ENCODE data around the gene MYL5.
A peak's percentile ranks its signal among the peaks of the same experiment; 100 is the strongest.
"Not testable (repeated sequence)": the region's sequence is repeated elsewhere in the genome, so short reads cannot be mapped to it uniquely, and the experiment has no call there.

Gene MYL5

DNA sequence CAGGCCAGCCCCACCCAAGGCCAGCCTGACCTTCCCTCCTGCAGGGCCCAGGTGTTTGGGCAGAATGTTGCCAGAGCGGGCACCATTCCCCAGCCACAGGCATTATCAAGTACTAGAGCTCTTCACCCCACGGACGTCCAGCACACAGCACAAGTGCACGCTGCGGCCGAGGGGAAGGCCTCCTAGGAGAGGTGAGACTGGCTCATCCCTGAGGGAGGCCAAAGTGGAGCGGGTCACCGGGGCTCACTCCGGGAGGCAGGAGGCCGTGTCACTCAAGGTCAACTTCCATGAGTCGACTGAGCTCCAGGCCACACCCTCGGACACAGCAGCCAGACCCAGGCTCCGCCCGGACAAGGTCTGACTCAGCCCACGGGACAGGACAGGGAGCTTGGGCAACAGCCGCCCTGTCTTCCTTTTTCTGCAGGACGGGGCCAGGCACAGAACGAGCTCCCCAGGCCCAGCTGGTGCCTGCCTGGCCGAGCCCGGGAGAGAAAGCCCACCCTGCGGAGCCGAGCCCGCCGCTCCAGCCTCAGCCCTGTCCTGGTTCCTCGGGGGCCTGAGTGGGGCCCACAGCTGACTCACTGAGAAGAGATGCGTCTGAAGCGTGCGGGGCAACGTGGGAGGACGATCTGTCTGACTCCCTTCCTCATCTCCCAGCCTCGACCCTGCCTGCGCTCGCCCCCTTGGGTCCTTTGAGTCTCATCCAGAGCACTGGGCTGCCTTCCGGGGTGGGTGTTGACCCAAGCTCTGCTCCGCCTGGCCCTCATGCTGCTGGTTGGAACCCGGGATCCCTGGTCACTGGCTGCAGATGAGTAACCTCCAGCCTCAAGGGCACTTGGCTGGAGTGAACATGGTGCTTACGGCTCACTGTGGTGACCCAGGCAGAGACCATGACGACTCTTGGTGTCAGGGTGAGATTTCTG is 13.0 kb downstream of the MYL5 start:
- DNase-seq, result no peak

DNA sequence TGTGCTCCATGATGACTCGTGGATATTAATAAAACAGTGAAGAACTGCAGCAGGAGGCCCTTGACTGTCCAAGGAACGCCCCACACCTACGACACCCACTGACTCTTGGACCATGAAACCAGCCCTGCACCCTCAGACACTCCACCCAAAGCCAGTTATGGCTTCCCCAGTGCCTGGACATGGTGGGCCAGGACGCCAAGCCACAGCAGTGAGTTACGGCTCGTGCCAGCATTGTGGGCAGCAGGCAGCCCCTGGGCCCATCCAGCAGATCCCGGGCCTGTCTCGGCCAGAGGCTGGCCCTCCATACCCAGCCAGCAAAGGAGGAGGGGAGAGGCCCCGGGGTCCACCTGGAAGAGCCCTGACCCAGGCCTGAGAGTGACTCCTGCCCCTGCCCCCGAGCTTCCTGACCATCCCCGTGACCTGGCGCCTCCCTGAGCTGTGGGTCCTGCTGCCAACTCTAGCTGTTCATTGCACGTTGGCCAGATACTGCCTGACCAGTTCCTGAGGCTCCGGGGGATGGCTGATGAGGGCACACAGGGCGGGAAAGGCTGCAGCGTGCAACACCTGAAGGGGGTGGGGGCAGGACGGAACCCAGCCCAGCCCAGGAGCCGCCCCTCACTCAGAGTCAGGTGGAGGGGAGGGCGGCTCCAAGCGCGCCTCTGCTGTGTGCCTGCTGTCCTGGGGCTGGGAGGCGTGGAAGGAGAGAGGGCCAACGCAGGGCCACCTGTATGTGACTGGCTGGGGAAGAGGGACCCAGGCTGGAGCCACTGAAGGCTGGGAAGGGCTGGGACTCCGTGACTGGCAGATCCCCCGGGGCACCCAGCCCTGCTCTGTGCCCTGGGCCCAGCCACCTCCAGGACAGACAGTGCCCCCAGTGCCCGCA is 13.9 kb downstream of the MYL5 start:
- no peak for DNase-seq

DNA sequence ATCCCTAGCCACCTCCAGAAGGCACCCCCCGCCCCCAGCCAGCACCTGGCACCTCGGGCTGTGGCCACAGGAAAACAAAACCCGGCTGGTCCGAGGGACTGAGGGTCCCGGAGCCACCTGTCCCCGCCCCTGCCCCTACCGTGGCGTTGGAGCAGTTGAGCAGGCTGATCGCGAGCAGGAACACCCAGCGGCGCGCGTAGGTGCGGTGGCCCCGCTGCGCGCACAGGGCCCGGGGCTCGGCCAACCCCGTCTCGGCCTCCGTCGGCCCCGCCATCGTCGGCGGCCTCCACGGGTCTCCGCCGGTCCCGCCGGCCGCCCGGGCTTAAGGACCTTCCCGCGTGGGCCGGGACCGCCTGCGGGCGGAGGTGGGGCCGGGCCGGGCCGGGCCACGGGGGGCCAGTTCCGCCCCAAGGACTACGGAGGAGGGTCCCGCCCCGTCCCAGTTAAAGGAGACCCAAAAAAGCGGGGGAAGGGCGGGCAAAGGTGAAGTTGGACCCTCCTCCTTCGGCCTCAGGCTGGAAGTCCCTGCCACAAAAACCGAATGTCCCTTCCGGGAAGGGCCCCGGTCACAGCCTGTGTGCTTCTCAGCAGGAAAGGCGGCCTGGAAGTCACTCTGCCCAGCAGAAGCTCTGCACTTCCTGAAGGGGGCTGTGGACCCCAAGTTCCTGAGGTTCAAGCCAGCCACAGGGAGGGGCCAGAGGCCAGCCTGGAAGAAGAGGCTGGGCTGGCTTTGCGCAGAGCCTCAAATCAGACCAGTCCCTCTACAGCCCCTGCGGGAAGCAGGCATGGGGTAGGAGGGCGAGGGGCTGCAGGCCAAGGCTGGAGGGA is 14.7 kb downstream of the MYL5 start, which contains the start of gene SLC49A3:
Gene SLC49A3 (minus strand): TSS at position 298 of the 828 bp plus-strand sequence. CDS start 24 bp downstream, at position 274.
- DNase-seq, result no peak

DNA sequence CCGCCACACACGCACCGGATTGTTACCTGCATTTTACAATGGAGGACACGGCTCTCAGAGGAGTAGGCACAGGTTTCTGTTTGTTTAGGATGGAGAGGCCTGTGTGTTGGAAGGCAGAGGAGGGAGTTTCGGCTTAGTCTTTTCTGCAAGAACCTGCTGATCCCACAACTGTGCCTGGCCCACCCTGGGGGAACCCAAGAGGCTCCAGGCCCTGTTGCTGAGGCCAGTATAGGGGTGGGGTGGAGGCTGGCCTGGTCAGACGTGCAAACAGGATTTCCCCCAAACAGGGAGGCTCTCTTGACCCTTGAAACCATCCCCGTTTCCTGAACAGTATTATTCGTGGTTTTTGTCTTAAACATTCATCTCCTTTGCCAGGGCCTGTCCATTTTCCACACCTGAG is 15.4 kb downstream of the MYL5 start:
- DNase-seq, result no peak

DNA sequence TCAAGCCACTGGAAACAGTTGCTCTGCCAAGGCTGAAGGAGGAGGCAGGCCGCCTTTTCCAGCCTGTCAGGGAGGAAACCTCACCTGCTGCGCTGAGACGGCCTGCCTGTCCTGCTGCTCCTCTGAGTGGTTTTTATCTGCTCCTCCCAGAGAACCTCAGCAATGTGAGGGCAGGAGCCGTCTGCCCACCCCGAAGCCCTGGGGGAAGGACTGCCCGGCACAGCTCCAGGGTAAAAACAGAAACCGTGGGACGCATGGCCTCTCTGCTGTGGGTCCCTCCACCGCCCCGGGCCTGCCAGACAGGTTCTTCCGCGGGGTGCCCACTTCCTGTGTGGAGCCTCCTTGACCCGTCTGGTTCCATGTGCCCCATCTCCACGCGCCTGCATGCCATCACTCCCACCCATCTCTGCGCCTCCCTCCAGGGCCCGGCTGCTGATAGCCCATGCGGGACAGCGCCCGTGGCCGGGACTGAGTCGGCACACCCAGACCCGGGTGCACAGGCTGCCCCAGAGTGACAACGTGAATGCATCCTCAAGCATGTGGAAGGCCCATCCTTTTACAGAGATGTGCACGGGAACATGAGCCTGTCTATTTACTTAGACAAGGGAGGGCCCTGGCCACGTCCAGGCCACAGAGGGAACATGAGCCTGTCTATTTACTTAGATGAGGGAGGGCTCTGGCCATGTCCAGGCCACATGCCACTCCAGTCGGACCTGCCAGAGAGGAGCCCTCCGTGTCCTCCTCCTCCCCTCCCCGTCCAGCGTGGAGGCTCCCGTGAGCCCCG is 18.6 kb downstream of the MYL5 start:
- no peak for DNase-seq

DNA sequence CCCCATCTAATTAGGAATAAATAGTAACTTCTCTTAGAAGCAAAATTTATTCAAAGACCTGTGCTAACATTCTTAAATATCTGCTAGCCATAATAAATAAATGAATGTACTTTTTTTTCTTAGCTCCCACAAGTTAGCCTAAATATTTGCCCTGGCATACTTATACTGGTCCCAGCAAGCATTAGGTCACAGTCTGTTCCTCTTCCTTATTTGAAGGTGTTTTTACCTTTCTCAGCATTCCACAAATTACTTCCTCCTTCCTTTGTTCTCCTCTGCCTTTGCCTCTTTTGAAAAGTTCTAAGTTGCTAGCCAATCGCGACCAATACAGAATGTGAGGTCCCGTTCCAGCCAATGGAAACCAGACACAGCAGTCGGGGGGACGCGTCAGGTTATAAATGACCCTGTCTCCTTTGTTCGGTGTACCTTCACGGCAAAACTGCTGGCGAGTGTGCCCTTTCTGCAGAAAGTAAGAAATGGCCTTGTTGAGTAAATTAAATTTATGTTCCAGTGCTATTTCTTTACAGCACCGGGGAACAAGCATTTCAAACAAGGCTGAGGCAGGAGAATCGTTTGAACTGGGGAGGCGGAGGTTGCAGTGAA is 20.1 kb downstream of the MYL5 start:
- not testable (repeated sequence) for DNase-seq

DNA sequence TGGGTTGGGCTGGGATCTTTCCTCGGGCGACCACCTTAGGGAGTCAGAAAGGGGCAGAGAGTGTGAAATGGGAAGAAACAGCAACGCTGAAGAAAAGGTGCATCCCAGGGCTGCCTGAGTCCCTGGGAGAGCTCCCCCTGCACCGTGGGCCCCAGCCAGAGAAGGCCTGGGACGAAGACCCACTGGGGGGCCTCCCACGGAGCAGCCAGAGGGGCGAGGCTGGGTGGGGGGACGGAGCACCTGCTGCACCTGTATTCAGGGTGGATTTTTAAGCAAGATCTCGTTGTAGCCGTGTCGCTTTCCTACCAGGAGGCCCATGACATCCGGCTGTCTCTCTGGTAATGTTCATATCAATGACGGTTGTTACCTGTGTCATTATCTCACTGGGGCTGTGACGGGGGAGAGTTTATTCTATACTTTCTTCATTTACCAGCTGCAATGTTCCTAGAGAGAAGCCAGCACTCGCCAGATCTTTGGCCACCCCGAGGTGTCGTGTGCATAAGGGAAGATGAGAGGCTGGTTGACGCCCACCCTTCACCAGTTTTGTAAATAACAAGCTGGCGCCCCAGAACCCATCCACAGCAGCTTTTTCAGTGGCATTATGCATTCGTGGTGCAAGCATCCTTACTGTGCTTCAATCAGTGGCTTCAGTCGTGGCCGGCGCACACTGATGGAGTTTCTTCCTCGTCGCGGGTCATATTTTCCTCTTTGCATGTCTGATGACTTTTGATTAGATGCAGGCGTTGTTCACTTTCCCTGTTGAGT is 25.7 kb downstream of the MYL5 start:
- no peak for DNase-seq

DNA sequence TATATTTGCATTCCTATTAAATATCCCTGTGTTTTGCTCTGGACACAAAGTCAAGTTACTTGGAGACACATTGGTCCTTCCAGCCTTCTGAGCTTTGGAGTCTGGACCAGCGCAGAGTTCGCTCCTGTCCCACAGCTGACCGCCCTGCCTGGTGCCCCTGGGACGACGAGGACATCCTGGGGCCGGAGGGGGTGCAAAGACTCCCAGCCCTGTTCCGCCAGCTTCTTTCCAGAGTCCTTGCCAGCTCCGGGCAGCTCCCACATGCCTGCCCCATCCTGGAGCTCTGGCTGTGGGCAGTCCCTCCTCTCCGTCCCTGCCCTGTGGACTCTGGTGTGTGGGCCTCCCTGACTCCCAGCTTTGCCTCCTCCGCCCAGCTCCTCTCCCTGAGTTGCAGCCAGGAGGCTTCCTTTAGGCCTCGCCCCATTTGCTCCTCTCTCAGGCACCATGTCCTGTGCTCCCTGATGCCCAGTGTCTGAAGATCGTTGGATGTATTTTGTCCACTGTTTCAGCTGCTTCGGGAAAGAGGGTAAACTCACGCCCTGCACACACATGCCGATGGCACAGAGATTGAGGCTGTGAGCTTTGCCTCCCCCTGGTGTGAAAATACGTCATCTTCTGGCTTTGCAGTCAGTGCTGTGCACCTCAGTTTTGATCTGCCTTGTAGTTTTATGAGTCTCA is 26.4 kb downstream of the MYL5 start:
- DNase-seq, result no peak

DNA sequence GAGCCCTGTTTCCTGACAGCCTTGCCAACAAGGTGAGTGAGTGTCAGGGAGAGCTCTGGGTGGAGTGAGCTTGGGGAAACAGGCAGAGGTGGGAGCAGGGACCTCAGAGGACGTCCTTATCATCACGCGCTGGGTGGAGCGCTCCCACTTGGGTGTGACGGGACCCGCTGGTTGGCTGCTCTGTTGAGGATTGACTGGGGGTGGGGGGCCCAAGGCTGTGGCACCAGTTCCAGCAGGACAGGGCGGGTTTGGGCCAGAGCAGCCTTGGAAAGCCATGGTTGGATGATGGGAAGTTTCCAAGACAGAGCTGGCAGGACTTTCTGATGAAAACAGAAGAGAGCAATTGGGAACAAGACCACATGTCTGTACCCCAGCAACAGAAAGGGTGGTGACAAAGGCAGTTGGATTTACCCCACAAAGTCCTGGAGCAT is 28.3 kb downstream of the MYL5 start:
- no peak for DNase-seq

DNA sequence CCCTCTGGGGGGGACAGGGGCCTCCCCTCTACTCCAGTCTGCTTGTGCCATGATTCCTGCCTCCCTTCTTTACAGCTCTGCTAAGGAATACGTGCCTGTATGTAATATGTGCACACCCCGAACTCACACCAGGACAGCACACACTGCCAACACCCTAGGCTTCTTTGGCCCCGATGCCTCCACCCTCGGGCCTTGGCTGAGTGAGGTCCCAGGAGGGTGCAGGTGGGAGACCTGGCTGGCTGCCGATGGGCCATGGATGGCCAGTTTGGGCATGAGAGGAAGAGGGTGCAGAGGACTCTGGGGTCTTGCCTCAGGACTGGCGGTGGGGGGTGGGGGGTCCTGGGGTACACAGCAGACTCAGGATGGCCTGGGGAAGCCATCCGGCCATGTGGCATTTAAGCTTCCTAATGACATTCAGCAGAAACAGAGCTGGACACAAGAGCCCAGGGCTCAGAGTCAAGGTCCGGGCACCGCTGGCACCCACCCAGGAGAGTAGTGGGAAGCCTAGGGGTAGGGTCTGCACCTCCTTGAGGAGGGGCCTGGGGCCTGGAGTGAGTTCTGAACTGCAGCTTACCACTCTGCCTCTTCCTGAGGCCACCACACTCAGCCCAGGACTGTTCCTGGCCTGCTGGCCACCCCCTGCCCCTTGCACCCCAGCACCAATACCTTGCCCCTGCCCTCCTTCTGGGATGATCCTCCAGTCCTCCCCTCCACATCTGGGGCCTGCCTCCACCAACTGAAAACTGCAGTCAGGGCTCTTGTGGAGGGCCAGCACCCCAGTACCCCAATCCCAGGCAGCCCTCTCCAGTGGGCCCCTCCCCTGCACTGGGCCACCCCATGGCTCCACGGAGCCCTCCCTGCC is 29.2 kb downstream of the MYL5 start:
- no peak for DNase-seq

DNA sequence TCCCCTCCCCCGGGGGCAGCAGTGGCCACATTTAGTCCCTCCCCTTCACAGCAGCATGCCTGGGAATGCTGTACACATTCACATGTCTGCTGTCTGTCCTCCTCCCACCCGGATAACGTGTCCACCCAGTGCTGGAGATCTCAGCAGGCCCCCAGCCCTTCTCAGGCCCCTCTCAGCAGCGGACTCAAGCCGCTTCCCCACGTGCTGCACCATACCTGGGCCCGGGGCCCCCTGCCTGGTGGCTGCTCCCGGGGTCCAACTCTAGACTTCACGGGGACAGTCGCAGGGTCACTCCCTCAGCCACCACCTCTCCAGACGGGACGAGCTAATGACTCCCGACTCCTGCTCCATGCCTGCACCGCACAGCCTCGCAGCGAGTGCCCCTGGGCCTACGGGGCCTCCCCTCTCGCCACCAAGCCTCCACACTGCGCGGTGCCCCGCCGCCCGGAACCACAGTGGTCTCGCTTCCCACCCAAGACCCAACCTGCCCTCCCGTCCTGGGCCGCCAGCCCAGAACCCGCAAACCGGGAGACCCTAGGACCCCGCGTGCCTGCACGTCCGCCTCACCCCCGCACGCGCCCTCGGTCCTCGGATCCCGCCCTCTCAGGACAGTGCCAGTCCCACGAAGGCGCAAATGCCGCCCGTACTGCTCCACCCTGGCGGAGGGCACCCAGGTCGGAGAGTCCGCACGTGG is 30.0 kb downstream of the MYL5 start:
- DNase-seq, result no peak

DNA sequence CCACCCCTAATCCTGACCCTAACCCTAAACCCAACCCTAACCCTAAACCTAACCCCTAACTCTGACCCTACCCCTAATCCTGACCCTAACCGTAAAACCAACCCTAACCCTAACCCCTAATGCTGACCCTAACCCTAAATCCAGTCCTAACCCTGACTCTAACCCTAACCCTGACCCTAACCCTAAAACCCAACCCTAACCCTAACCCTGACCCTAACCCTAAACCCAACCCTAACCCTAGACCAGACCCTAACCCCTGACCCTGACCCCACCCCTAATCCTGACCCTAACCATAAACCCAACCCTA is 30.6 kb downstream of the MYL5 start:
- no peak for DNase-seq

DNA sequence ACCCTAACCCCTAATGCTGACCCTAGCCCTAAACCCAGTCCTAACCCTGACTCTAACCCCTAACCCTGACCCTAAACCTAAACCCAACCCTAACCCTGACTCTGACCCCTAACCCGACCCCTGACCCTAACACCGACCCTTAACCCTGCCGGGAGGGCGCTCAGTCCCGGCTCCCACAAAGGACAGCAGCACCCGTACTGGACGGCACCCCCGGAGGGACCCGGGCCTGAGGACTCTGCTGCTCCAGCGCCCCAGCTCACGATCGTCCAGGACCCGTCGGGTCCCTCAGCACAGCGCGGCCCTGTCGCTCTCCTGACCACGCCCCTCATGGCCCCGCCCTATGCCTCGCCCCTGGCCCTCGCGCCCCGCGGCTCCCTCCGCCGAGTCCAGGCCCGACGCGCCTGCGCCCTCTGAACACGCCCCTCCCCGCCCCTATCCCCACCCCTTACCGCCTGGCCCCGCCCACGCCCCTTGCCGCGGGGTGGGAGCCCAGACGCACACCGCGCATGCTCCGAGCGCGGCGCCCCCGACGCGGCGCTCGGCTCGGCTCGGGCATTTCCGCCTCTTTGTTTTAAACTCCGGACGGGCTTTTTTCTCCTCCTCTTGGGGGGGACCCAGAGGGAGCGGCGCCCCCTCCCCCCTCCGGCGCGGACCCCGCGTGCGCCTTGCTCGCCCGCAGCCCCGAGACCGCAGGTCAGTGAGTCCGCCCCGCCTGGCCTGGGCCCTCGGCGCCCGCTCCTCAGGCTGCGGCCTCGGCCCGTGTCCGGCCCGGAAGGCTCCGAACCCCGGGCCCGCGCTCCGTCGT is 31.1 kb downstream of the MYL5 start, which contains the start of gene PCGF3:
Gene PCGF3 (plus strand): TSS at position 555 of the 805 bp plus-strand sequence. CDS start 27,849 bp downstream, outside the sequence.
- peak; percentile 55 for DNase-seq

DNA sequence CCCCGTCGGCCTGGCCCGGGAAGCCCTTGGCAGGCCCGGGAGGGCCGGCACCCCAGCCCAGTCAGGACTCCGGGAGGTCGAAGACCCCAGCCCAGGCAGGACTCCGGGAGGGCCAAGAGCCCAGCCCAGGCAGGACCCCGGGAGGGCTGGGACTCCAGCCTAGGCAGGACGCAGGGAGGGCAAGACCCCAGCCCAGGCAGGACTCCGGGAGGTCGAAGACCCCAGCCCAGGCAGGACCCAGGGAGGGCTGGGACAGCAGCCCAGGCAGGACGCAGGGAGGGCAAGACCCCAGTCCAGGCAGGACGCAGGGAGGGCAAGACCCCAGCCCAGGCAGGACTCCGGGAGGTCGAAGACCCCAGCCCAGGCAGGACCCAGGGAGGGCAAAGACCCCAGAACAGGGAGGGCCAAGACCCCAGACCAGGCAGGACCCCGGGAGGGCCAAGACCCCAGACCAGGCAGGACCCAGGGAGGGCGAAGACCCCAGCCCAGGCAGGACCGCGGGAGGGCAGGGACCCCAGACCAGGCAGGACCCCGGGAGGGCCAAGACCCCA is 31.8 kb downstream of the MYL5 start:
- DNase-seq, result not testable (repeated sequence)

DNA sequence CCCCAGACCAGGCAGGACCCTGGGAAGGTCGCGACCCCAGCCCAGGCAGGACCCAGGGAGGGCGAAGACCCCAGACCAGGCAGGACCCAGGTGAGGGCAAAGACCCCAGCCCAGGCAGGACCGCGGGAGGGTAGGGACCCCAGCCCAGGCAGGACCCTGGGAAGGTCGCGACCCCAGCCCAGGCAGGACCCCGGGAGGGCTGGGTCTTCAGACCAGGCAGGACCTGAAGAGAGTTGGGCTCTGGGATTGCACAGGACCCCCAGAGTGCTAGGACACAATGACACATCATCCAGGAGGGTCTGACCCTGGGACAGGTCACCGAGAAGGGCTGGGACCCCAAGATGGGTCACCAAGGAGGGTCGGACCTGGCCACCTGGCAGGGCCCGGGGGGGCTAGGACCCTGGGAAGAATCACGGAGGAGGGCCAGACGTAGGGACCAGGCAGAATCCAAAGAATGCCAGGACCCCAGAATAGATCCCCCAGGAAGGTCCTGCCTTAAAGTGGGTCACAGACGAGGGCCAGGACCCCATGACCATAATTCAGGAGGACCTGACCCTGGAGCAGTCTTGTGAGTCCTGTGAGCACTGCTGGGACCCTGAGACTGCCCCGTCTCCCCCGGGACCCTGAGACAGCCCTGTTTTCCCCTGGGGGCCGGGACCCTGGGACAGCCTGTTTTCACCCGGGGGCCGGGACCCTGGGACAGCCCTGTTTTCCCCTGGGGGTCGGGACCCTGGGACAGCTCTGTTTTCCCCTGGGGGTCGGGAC is 32.7 kb downstream of the MYL5 start:
- no peak for DNase-seq

DNA sequence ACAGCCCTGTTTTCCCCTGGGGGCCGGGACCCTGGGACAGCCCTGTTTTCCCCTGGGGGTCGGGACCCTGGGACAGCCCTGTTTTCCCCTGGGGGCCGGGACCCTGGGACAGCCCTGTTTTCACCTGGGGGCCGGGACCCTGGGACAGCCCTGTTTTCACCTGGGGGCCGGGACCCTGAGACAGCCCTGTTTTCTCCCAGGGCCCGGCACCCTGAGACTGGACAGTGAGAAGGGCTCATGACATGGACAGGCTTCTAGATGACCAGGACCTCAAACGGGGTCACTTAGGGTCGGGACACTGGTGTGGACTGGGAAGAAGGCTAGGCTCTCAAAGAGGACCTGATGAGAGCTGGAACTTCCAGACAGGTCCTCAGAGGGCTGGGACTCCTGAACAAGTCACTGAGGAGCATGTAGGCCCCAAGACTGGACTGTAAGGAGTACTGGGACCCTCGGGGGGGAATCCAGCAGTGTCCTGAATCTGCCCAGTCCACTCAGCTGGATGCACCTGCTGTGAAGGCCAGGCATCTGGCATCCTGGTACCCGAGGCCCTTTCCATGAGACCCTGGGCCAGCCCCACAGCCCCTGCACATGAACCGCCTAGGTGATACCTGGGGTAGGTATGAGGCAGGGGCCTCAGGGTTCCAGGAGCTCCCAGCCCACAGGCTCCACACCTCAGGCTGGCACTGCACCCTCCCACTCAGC is 33.7 kb downstream of the MYL5 start:
- DNase-seq, result no peak

All from DMS79 (cell line).